Liver (tissue), 9 donors: ENCODE data around the gene FILIP1L. TPM values are rescaled to one million over a fixed set of nuclear protein-coding genes. Genes with fewer than 3 reads are reported as not detected.

Source experiments
- DNase-seq: peaks from one replicate; pipeline ENCODE4 v3.0.0-alpha.2; 2017; ENCODE audit warnings: low spot score
- H3K27ac ChIP-seq, 2 donors: one replicate each; pipeline ENCODE4 v1.7.0; 2013; ENCODE audit warnings: inconsistent platforms in 2 of 2, low read length in 2 of 2, control low read depth in 1 of 2, low read depth in 1 of 2, mild to moderate bottlenecking in 1 of 2
- H3K27me3 ChIP-seq, 4 donors: one replicate each; pipeline versions ENCODE4 v1.6.1 to v1.7.0; 2013; ENCODE audit warnings: low read length in 3 of 4, inconsistent platforms in 1 of 4, mild to moderate bottlenecking in 1 of 4, moderate library complexity in 1 of 4; ENCODE audit not compliant: control insufficient read depth in 4 of 4, insufficient read depth in 4 of 4
- H3K36me3 ChIP-seq, 4 donors: one replicate each; pipeline versions ENCODE4 v1.6.1 to v1.7.0; 2013; ENCODE audit warnings: low read length in 3 of 4, mild to moderate bottlenecking in 3 of 4, low read depth in 1 of 4, moderate library complexity in 1 of 4; ENCODE audit not compliant: control insufficient read depth in 4 of 4, insufficient read depth in 3 of 4
- H3K4me1 ChIP-seq, 4 donors: one replicate each; pipeline versions ENCODE4 v1.6.1 to v1.7.0; 2013; ENCODE audit warnings: low read length in 3 of 4, mild to moderate bottlenecking in 3 of 4, moderate library complexity in 1 of 4; ENCODE audit not compliant: control insufficient read depth in 4 of 4, insufficient read depth in 4 of 4
- H3K4me3 ChIP-seq, 3 donors: one replicate each; pipeline versions ENCODE4 v1.6.1 to v1.7.0; 2013; ENCODE audit warnings: low read length in 3 of 3, control low read depth in 1 of 3, low read depth in 1 of 3, mild to moderate bottlenecking in 1 of 3
- H3K9ac ChIP-seq, 2 donors: one replicate each; pipeline ENCODE4 v1.7.0; 2013; ENCODE audit warnings: low read length in 2 of 2, mild to moderate bottlenecking in 2 of 2, moderate library complexity in 2 of 2, control low read depth in 1 of 2, low read depth in 1 of 2
- H3K9me3 ChIP-seq, 4 donors: one replicate each; pipeline versions ENCODE4 v1.6.1 to v1.7.0; 2013; ENCODE audit warnings: low read length in 3 of 4; ENCODE audit not compliant: control insufficient read depth in 4 of 4
- FOXA1 ChIP-seq: IDR thresholded peaks from 2 replicates; pipeline ENCODE4 v1.6.1; 2016; ENCODE audit warnings: antibody characterized with exemption
- FOXA2 ChIP-seq: IDR thresholded peaks from 2 replicates; pipeline ENCODE4 v1.6.1; 2016; ENCODE audit warnings: antibody characterized with exemption
- HNF4A ChIP-seq, 2 donors: conservative IDR thresholded peaks; 2 replicates each; pipeline ENCODE4 v1.6.1; 2016; ENCODE audit warnings: antibody characterized with exemption in 2 of 2, mild to moderate bottlenecking in 2 of 2
- HNF4G ChIP-seq: IDR thresholded peaks from 2 replicates; pipeline ENCODE4 v1.6.1; 2016; ENCODE audit warnings: antibody characterized with exemption
- JUND ChIP-seq, 2 donors: IDR thresholded peaks; 2 replicates each; pipeline ENCODE4 v1.6.1; 2016; ENCODE audit warnings: antibody characterized with exemption in 2 of 2
- NR2F2 ChIP-seq: IDR thresholded peaks from 2 replicates; pipeline ENCODE4 v1.6.1; 2016; ENCODE audit warnings: antibody characterized with exemption
- RAD21 ChIP-seq, 2 donors: IDR thresholded peaks; 2 replicates each; pipeline ENCODE4 v1.6.1; 2016; ENCODE audit warnings: antibody characterized with exemption in 2 of 2, mild to moderate bottlenecking in 2 of 2
- RXRA ChIP-seq, 2 donors: IDR thresholded peaks; 2 replicates each; pipeline ENCODE4 v1.6.1; 2017 to 2018; ENCODE audit warnings: antibody characterized with exemption in 2 of 2, mild to moderate bottlenecking in 1 of 2
- SP1 ChIP-seq: IDR thresholded peaks from 2 replicates; pipeline ENCODE4 v1.6.1; 2018; ENCODE audit warnings: antibody characterized with exemption, mild to moderate bottlenecking
- YY1 ChIP-seq: IDR thresholded peaks from 2 replicates; pipeline ENCODE4 v1.6.1; 2016; ENCODE audit warnings: antibody characterized with exemption, mild to moderate bottlenecking
- WGBS: extraction: QIAGEN DNeasy Blood & Tissue Kit; methylation state at CpG from one replicate; pipeline ENCODE4 v1.1.7; 2013; 5-methylcytosine and 5-hydroxymethylcytosine counted together
- polyA plus RNA-seq, 2 donors: library from polyadenylated mRNA; stranded (reverse) in 1 of 2; unstranded in 1 of 2; fragments of 200-250 nt in 1 of 2; fragments of >200 nt in 1 of 2; fragmentation: Nextera tagmentation in 1 of 2; extraction: Ambion mirVana in 1 of 2; gene quantifications; one replicate each; pipeline versions ENCODE4 v1.2.1 to v1.2.3, GENCODE V29; 2013 to 2015
- total RNA-seq, 2 donors: library from RNA; depleted of rRNA; stranded (reverse); fragments of >200 nt; gene quantifications; one replicate each; pipeline ENCODE4 v1.2.3, GENCODE V29; 2014
- TF ChIP-seq, protein P1 (sequence below): IDR thresholded peaks from 2 replicates; pipeline ENCODE4 v1.6.1; 2016; ENCODE audit warnings: antibody characterized with exemption, mild to moderate bottlenecking
- TF ChIP-seq, protein P2 (sequence below): IDR thresholded peaks from 2 replicates; pipeline ENCODE4 v1.6.1; 2016; ENCODE audit warnings: antibody characterized with exemption
- TF ChIP-seq, protein P3 (sequence below): fragments of 150-350 bp; IDR thresholded peaks from 2 replicates; pipeline ENCODE4 v1.5.1; 2017; ENCODE audit warnings: improper control_type of control experiment, low read depth, low read length; ENCODE audit not compliant: missing input control
- TF ChIP-seq, protein P4 (sequence below): IDR thresholded peaks from 2 replicates; pipeline ENCODE4 v1.6.1; 2016; ENCODE audit warnings: antibody characterized with exemption
- TF ChIP-seq, protein P5 (sequence below): IDR thresholded peaks from 2 replicates; pipeline ENCODE4 v1.6.1; 2016; ENCODE audit warnings: antibody characterized with exemption
- donor health status: healthy.
- donor health status: healthy.
- donor health status: healthy.
- donor health status: healthy.
- donor health status: healthy.

FILIP1L gene
- total and polyA plus RNA-seq, 4 donors = 1.4 to 6.5 (median 1.9) TPM

DNA sequence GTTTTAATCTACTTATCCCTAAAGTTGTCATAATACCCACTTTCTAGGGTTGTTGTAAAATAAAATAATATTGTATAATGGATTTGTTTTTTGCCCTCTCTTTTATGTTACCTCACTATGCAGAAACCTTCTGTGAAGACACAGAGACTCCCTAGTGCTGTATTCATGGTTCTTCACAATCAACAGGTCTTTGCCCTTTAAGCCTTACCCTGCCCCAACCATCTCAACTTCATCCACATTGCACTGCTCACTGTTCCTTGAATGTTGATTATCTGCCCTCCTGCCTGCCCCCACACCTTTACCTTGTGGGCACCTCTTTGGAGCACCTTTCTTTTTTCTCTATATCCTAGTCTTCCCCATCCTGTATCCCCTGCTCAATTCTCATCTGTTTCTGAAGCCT lies 275.5 kb downstream of the FILIP1L start:
- Histone ChIP-seq H3K9me3 (no peaks in the 10 kb centered on the region), H3K36me3 (peaks cover 0 to 4% (median 0%) of the 10 kb centered on the region in 4 donors), H3K27ac (no peak overlapping the region), H3K4me3 (no peak overlapping the region), H3K27me3 (no peaks in the 10 kb centered on the region), H3K4me1 (peaks cover 0 to 3% (median 0%) of the 10 kb centered on the region in 4 donors), H3K9ac (no peak overlapping the region)
- TF ChIP-seq FOXA2 = no peak
- TF ChIP-seq HNF4A (conservative IDR thresholded peaks at IDR 0.05) = no peak
- TF ChIP-seq YY1 = no peak
- TF ChIP-seq, protein P1, sequence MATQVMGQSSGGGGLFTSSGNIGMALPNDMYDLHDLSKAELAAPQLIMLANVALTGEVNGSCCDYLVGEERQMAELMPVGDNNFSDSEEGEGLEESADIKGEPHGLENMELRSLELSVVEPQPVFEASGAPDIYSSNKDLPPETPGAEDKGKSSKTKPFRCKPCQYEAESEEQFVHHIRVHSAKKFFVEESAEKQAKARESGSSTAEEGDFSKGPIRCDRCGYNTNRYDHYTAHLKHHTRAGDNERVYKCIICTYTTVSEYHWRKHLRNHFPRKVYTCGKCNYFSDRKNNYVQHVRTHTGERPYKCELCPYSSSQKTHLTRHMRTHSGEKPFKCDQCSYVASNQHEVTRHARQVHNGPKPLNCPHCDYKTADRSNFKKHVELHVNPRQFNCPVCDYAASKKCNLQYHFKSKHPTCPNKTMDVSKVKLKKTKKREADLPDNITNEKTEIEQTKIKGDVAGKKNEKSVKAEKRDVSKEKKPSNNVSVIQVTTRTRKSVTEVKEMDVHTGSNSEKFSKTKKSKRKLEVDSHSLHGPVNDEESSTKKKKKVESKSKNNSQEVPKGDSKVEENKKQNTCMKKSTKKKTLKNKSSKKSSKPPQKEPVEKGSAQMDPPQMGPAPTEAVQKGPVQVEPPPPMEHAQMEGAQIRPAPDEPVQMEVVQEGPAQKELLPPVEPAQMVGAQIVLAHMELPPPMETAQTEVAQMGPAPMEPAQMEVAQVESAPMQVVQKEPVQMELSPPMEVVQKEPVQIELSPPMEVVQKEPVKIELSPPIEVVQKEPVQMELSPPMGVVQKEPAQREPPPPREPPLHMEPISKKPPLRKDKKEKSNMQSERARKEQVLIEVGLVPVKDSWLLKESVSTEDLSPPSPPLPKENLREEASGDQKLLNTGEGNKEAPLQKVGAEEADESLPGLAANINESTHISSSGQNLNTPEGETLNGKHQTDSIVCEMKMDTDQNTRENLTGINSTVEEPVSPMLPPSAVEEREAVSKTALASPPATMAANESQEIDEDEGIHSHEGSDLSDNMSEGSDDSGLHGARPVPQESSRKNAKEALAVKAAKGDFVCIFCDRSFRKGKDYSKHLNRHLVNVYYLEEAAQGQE = no peak
- TF ChIP-seq RXRA (IDR thresholded peaks at IDR 0.05) = no peak
- TF ChIP-seq, protein P2, sequence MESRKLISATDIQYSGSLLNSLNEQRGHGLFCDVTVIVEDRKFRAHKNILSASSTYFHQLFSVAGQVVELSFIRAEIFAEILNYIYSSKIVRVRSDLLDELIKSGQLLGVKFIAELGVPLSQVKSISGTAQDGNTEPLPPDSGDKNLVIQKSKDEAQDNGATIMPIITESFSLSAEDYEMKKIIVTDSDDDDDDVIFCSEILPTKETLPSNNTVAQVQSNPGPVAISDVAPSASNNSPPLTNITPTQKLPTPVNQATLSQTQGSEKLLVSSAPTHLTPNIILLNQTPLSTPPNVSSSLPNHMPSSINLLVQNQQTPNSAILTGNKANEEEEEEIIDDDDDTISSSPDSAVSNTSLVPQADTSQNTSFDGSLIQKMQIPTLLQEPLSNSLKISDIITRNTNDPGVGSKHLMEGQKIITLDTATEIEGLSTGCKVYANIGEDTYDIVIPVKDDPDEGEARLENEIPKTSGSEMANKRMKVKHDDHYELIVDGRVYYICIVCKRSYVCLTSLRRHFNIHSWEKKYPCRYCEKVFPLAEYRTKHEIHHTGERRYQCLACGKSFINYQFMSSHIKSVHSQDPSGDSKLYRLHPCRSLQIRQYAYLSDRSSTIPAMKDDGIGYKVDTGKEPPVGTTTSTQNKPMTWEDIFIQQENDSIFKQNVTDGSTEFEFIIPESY = no peak
- TF ChIP-seq RAD21 (IDR thresholded peaks at IDR 0.05) = no peak
- TF ChIP-seq, protein P3, sequence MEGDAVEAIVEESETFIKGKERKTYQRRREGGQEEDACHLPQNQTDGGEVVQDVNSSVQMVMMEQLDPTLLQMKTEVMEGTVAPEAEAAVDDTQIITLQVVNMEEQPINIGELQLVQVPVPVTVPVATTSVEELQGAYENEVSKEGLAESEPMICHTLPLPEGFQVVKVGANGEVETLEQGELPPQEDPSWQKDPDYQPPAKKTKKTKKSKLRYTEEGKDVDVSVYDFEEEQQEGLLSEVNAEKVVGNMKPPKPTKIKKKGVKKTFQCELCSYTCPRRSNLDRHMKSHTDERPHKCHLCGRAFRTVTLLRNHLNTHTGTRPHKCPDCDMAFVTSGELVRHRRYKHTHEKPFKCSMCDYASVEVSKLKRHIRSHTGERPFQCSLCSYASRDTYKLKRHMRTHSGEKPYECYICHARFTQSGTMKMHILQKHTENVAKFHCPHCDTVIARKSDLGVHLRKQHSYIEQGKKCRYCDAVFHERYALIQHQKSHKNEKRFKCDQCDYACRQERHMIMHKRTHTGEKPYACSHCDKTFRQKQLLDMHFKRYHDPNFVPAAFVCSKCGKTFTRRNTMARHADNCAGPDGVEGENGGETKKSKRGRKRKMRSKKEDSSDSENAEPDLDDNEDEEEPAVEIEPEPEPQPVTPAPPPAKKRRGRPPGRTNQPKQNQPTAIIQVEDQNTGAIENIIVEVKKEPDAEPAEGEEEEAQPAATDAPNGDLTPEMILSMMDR = no peak
- no peak for TF ChIP-seq NR2F2
- TF ChIP-seq, protein P4, sequence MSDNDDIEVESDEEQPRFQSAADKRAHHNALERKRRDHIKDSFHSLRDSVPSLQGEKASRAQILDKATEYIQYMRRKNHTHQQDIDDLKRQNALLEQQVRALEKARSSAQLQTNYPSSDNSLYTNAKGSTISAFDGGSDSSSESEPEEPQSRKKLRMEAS = no peak
- no peak for TF ChIP-seq FOXA1
- TF ChIP-seq HNF4G = no peak
- no peak for DNase-seq

DNA sequence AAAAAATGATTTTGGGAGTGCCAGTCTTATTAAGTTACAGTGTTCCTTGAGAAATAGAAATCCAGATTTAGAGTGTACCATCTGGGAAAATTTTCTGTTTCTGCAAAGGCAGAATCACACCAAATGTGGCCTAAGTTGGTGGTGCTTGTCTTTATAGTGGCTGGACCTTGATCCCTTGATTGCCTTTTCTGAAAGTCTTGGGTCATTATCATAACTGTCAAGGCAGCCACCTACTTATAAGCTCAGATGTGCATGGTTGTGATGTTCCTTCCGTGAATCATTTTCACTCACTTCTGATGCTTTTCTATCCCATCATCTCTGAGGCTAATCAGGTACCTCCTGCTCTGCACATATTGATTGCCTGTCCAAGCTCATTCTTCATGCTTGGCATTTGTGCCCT lies 276.6 kb downstream of the FILIP1L start:
- H3K9ac ChIP-seq = peak overlapping the region in 1 of 2 donors; percentile 19
- no peaks in the 10 kb centered on the region for H3K27me3 ChIP-seq
- TF ChIP-seq RAD21 (IDR thresholded peaks at IDR 0.05) (no peak), FOXA1 (no peak), HNF4A (conservative IDR thresholded peaks at IDR 0.05) (no peak), SP1 (no peak), FOXA2 (no peak), JUND (IDR thresholded peaks at IDR 0.05) (no peak), HNF4G (no peak)
- TF ChIP-seq, protein P2 = no peak
- TF ChIP-seq, protein P5, sequence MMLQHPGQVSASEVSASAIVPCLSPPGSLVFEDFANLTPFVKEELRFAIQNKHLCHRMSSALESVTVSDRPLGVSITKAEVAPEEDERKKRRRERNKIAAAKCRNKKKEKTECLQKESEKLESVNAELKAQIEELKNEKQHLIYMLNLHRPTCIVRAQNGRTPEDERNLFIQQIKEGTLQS = no peak
- TF ChIP-seq, protein P1 = no peak
- TF ChIP-seq, protein P3 = no peak
- WGBS = 87% methylated on average over 1 of the region's 1 CpG
- no peak for DNase-seq
- H3K27ac ChIP-seq = no peak overlapping the region
- H3K36me3 ChIP-seq = peaks cover 0 to 2% (median 0%) of the 10 kb centered on the region in 4 donors
- peaks cover 0 to 4% (median 0%) of the 10 kb centered on the region in 4 donors for H3K4me1 ChIP-seq
- H3K9me3 ChIP-seq = no peaks in the 10 kb centered on the region
- H3K4me3 ChIP-seq = no peak overlapping the region
